Measurements from ENCODE around the gene ZBTB20. TPM values are rescaled to one million over a fixed set of nuclear protein-coding genes. Genes with fewer than 3 reads are reported as not detected.

The ZBTB20 gene
- total and polyA plus RNA-seq, 8 donors, result 0.15 to 149 (median 38.5) TPM

DNA sequence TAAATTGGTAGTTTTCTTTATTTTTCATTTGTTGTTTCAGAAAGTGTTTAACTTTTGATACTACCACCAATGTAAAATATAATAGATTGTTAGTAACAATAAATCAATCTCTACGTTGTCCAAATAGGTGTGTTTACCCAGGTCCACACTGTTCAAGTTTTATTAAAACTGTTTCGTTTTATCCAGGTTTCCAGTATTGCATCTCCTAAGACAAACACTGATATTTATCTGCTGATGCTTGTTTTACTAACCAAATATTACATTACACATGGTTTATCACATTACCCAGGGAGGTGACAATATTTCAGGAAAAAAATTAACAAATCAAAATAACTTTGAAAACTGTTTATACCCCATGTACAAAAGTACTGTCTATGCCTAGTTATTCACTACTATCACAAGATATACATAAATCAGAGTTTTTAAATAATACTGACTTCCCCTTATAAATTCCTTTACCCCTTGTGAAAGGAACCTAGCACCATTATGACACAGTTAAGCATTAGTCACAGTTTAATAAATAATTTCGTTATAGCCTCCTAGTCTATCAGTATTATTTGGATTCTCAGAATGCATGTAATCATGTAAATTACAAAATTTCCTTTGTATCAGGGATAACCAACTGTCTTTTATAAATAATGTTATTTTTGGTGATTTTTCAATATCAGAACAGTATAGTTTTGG lies 205.3 kb downstream of the ZBTB20 start:
- Histone ChIP-seq H3K36me3 (no peaks in the 10 kb centered on the region), H3K4me3 (no peak overlapping the region), H3K4me1 (peaks cover 0 to 11% (median 1%) of the 10 kb centered on the region in 4 donors), H3K27ac (no peak overlapping the region), H3K27me3 (no peaks in the 10 kb centered on the region), H3K9me3 (no peaks in the 10 kb centered on the region)
- WGBS, 5 donors, result 57 to 75% (median 59%) methylated on average over 3 of the region's 3 CpGs
- DNase-seq, result no peak
- intact Hi-C loops (cut with DNase I; ENCODE audit: low total_unique reads), result no loop called here
- TF ChIP-seq, protein P1, sequence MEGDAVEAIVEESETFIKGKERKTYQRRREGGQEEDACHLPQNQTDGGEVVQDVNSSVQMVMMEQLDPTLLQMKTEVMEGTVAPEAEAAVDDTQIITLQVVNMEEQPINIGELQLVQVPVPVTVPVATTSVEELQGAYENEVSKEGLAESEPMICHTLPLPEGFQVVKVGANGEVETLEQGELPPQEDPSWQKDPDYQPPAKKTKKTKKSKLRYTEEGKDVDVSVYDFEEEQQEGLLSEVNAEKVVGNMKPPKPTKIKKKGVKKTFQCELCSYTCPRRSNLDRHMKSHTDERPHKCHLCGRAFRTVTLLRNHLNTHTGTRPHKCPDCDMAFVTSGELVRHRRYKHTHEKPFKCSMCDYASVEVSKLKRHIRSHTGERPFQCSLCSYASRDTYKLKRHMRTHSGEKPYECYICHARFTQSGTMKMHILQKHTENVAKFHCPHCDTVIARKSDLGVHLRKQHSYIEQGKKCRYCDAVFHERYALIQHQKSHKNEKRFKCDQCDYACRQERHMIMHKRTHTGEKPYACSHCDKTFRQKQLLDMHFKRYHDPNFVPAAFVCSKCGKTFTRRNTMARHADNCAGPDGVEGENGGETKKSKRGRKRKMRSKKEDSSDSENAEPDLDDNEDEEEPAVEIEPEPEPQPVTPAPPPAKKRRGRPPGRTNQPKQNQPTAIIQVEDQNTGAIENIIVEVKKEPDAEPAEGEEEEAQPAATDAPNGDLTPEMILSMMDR (IDR thresholded peaks at IDR 0.05), result no peak
- no peak for TF ChIP-seq POLR2AphosphoS5 (IDR thresholded peaks at IDR 0.05)

DNA sequence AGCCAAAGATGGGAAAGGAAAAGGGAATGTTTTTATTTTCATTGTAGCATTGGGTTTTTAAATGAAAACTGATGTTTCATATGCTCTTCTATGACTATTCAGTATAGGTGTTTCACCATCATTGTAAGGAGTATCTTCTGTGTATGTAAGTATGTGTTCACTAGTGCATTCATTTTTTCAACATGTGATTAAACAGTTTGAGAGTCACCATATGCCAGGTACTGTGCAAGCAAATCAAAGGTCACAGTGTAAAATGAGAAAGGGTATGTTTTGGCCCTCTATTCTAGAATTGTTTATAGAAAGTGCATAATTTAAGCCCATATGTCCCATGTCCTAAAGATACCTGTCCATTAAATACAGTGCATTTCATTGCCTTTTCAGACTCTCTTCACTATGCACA lies 207.2 kb downstream of the ZBTB20 start:
- DNase-seq, result no peak
- H3K9me3 ChIP-seq, result no peaks in the 10 kb centered on the region
- no peak overlapping the region for H3K4me3 ChIP-seq

DNA sequence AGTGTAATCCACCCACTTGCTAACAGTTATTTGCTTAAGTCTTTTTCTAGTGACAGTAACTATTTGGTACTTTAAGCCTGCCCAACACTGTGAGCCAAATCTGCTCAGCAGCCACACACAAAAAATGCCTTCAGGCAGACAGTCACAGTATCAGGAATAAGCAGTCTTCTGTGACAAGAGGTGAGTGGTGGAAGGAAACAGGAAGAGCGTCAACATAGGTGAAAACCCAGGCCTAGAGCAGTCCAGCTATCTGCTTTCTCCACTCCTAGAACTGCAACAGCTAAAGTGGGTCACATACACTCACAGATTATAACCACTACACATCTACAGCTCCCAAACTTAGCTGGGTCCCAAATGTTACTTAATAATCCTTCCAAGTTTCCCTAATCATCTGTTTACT lies 213.7 kb downstream of the ZBTB20 start:
- H3K4me1 ChIP-seq, result no peaks in the 10 kb centered on the region
- H3K4me3 ChIP-seq, result no peak overlapping the region
- DNase-seq, result peak in 1 of 2 donors; percentile 6
- intact Hi-C loops (cut with DNase I; ENCODE audit: low total_unique reads), result no loop called here
- WGBS, 5 donors, result 89 to 100% (median 96%) methylated on average over 1 of the region's 1 CpG
- H3K27ac ChIP-seq, result no peak overlapping the region
- TF ChIP-seq POLR2A (IDR thresholded peaks at IDR 0.05), result no peak
- TF ChIP-seq EP300 (IDR thresholded peaks at IDR 0.05), result no peak
- TF ChIP-seq, protein P1 (IDR thresholded peaks at IDR 0.05), result no peak
- TF ChIP-seq POLR2AphosphoS5 (IDR thresholded peaks at IDR 0.05), result no peak
- no peaks in the 10 kb centered on the region for H3K27me3 ChIP-seq
- peaks cover 0 to 6% (median 3%) of the 10 kb centered on the region in 4 donors for H3K36me3 ChIP-seq
- H3K9me3 ChIP-seq, result no peaks in the 10 kb centered on the region

More for the DNA sequence above, 207.2 kb downstream of the ZBTB20 start:
- TF ChIP-seq, protein P1 (IDR thresholded peaks at IDR 0.05), result no peak
- TF ChIP-seq POLR2A (IDR thresholded peaks at IDR 0.05), result no peak
- TF ChIP-seq EP300 (IDR thresholded peaks at IDR 0.05), result no peak
- TF ChIP-seq POLR2AphosphoS5 (IDR thresholded peaks at IDR 0.05), result no peak
- intact Hi-C loops (cut with DNase I; ENCODE audit: low total_unique reads), result no loop called here
- peaks cover 0 to 11% (median 1%) of the 10 kb centered on the region in 4 donors for H3K4me1 ChIP-seq
- H3K27ac ChIP-seq, result no peak overlapping the region
- H3K36me3 ChIP-seq, result no peaks in the 10 kb centered on the region
- H3K27me3 ChIP-seq, result no peaks in the 10 kb centered on the region

DNA sequence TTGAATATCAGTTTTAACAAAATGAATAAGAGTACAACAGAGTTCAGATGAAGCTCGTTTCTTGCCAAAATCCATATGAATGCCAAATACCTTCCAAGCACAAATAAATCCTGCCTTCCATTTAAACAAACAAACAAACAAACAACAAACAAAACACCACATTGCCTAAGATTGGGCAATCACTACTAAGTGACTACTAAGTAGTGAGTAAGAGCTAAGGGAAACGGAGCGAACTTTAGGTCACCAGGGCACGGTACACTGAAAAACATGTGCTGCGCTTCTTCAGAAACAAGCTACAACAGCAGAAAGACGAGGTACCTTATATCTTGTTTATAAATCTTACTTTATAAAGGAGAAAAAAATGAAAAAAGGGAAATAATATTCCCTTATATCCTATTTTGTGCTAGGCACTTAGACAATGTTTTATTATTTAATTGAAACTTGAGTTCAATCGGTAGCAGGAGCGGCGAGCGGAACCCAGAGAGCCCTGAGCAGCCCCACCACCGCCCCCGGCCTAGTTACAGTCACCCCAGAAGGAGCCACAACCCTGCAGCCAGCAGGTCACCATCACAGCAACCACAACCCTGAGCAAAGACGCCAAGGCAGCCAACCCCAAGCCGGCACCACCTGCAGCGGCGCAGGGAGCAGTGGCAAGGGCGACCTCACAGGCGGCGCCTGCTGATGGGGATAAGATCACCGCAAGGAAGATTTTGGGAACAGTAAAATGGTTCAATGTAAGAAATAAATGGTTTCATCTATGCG lies 216.9 kb downstream of the ZBTB20 start:
- DNase-seq, result no peak
- TF ChIP-seq EP300 (IDR thresholded peaks at IDR 0.05), result no peak
- TF ChIP-seq, protein P1 (IDR thresholded peaks at IDR 0.05), result no peak
- TF ChIP-seq POLR2AphosphoS5 (IDR thresholded peaks at IDR 0.05), result no peak
- no peak for TF ChIP-seq POLR2A (IDR thresholded peaks at IDR 0.05)
- WGBS, 5 donors, result 90 to 96% (median 92%) methylated on average over 21 of the region's 21 CpGs
- intact Hi-C loops (cut with DNase I; ENCODE audit: low total_unique reads), result no loop called here
- H3K4me3 ChIP-seq, result no peak overlapping the region
- no peaks in the 10 kb centered on the region for H3K9me3 ChIP-seq
- H3K36me3 ChIP-seq, result peaks cover 0 to 6% (median 3%) of the 10 kb centered on the region in 4 donors
- no peaks in the 10 kb centered on the region for H3K4me1 ChIP-seq
- H3K27ac ChIP-seq, result no peak overlapping the region
- no peaks in the 10 kb centered on the region for H3K27me3 ChIP-seq

All from stomach (tissue), 9 donors.